NCI-H1417 (cell line): ENCODE results near the gene SLC40A1.
"Not testable (repeated sequence)": the region's sequence is repeated elsewhere in the genome, so short reads cannot be mapped to it uniquely, and the experiment has no call there.

Experiments
- DNase-seq, 3 experiments: peaks; one replicate each; lab custom pipeline; 2025; lab: John Stamatoyannopoulos, UW

The SLC40A1 gene

GRCh38 chr2:189580658-189581353, at the start of gene SLC40A1:
Gene SLC40A1 (minus strand): TSS chr2:189580786. CDS start chr2:189580460, 326 bp downstream.
- DNase-seq = peak; percentile 29 to 89 (median 87)

GRCh38 chr2:189629531-189630453, 49.2 kb upstream of the SLC40A1 start:
- DNase-seq = no peak

DNA sequence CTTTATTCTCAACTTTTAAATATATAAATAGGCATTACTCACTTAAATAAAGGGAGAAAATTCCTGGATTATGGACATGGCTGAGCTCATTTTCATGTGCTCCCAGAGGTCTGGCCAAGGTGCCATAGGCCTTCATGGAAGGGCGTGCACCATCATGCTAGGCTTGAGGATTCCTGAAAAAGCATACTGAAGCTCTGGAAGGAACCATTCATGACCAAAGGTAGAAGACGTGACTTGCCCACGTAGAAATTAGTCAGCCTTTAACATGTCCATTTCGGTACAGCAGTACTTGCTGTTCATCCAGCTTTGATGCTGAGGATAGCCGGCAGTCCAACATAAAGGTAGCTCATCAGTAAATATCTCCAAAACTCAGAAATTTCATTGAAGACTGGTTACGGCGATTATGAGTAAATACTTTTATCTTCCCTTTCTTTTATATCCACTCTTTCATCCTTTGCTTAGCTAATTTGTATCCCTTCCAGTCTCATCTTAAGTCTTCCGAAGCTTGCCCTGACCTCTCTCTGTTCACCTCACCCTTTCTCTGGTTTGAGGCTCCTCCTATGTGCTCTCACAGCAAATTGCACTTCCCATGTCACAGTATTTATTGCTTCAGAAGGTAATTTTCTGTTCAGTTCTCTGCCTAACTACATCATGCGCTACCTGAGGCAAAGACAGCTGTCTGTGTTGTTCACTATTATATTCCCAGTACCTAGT, 48.4 kb upstream of the SLC40A1 start:
- DNase-seq = peak in 1 of 3 experiments; percentile 11

GRCh38 chr2:189627789-189628188, 47.2 kb upstream of the SLC40A1 start:
- DNase-seq = no peak

- no peak for DNase-seq
Measured at GRCh38 chr2:189625636-189626035, 45.0 kb upstream of the SLC40A1 start.

GRCh38 chr2:189624648-189625355, 44.2 kb upstream of the SLC40A1 start:
- peak in 1 of 3 experiments; percentile 10 for DNase-seq

DNA sequence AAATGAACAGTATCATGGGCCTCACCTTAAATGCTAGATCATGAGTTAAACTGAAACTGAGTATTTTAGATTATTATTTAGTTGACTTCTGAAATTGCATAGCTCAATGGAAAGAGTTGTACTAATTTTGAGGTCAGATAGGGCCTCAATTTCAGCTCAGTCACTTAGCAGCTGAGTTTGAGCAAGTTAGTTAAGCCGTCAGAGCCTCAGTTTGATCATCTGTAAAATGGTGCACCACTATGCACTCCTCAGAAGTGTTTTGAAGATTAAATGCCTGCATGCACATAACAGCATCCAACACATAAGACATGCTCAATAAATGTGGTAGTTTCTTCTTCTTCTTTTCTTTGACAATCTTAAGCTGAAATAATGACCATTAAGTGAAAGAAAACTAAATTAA, 42.5 kb upstream of the SLC40A1 start:
- no peak for DNase-seq

- no peak for DNase-seq
Measured at GRCh38 chr2:189621781-189622180, 41.2 kb upstream of the SLC40A1 start.

GRCh38 chr2:189618197-189618596, 37.6 kb upstream of the SLC40A1 start:
- DNase-seq = no peak

- DNase-seq = no peak
Measured at GRCh38 chr2:189614585-189614984, 34.0 kb upstream of the SLC40A1 start.

GRCh38 chr2:189613650-189614420, 33.2 kb upstream of the SLC40A1 start:
- DNase-seq = no peak

DNA sequence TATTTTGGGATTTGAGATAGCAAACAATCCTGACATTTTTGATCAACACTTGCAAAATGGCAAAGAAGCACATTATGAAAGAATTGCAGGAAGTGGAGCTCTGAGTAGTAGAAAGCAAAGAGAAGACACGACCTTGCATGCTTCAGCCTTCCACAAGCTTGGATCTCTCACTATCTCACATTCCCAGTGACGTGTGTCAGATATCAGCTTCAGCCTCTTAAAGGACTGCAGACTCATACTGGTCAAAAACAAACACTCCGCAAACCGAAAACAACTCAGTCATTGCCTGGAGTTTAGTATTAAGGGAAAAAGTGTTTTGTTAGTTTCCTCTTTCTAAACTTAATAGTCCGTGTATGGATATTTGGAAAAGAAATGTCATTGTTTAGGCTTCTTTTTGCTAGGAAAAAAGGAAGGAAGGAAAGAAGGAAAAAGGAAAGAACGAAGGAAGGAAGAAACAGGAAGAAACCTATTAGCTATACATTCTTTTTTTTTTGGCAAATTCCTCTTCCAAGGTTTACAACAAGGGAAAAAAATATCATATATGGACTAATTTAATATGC, 32.6 kb upstream of the SLC40A1 start:
- DNase-seq = peak in 1 of 3 experiments; percentile 3

DNA sequence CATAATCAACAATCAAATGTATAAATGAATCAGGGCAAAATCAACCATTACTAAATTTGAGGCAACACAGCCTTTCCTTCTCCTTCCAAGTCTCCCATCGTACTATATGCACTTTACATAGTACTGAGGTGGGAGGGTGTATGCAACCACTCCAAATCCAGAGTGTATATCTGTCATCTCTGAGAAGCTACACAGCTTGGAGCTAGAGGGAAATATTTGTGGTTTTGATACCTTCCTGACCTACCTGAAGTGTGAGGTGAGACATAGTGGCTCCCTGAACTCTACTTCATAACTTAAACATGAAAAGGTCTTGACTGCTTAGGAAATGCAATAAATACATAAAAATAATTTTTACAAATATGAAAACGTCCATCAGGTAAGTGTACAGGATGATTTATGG, 30.1 kb upstream of the SLC40A1 start:
- peak in 1 of 3 experiments; percentile 17 for DNase-seq

- DNase-seq = no peak
Measured at GRCh38 chr2:189609853-189610252, 29.3 kb upstream of the SLC40A1 start.

DNA sequence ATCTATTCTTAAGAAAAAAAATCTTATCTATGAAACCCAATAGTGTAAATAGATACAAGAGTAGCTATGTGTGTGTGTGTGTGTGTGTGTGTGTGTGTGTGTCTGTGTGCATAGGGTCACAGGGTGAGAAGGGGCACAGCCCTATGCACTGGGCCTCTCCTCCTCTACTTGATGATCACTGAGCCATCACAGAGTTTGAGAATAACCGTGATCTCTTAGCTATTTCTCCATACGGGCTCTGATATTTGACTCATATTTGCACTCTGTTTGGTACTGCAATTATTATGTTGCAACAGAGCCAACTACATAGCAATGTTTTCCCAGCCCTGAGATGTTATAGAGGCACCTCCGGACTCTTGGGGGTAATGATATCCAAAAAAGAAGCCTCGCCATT, 28.8 kb upstream of the SLC40A1 start:
- DNase-seq = no peak

GRCh38 chr2:189608795-189609422, 28.3 kb upstream of the SLC40A1 start:
- no peak for DNase-seq

DNA sequence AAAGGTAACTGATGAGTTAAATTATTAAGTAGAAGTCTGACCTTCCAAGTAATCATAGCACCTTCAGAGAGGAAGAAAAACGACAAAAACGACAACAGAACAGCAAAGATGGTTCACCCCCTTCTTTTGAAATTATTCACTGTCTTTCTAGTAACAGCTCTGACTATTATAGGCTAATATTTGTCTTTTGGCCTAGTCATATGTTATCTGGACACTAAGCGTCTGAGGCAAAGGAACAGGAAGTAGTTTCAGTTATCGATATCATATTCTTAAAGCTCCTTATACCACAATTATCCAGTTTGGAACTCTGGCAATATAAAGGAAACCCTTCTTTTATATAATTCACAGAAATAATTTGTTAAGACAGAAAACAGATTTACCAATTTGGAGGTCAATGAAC, 27.6 kb upstream of the SLC40A1 start:
- no peak for DNase-seq

GRCh38 chr2:189602233-189602632, 21.6 kb upstream of the SLC40A1 start:
- DNase-seq = peak in 1 of 3 experiments; percentile 69

DNA sequence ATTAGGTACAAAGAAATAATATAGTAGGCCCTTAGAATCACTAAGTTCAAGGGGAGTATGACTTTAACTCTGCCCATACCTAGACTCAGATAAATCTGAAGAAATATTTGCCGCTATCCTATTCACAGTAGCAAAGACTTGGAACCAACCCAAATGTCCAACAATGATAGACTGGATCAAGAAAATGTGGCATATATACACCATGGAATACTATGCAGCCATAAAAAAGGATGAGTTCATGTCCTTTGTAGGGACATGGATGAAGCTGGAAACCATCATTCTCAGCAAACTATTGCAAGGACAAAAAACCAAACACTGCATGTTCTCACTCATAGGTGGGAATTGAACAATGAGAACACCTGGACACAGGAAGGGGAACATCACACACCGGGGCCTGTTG, 21.1 kb upstream of the SLC40A1 start:
- DNase-seq = not testable (repeated sequence)

GRCh38 chr2:189601043-189601442, 20.5 kb upstream of the SLC40A1 start:
- DNase-seq = peak in 1 of 3 experiments; percentile 11
